IMR-90 (cell line): ENCODE results near the gene GNAT2. TPM values are rescaled to one million over a fixed set of nuclear protein-coding genes. Genes with fewer than 3 reads are reported as not detected.

Experiments
- ATAC-seq: fragments of 200-7000 bp; cut with Tn5 transposase; 2 replicates; pipeline ENCODE4 v1.9.1; 2020; ENCODE audit warnings: low read depth, mild to moderate bottlenecking, moderate library complexity
- BruUV-seq: library from RNA; stranded (reverse); fragments of 400-500 nt; replicated peaks from 2 replicates; lab custom pipeline; 2021; lab: Mats Ljungman, UMichigan
- CTCF ChIA-PET: fragments of 300-600 bp; formaldehyde crosslinking; extraction: SDS; loops from one replicate; lab custom pipeline; 2021; ENCODE audit warnings: antibody characterized with exemption; lab: Yijun Ruan, JAX
- POLR2A ChIA-PET: fragments of 300-600 bp; sonication (Branson Sonifier 250); formaldehyde crosslinking; loops from one replicate; lab custom pipeline; 2022; ENCODE audit warnings: antibody characterized with exemption; ENCODE audit not compliant: unreplicated experiment; lab: Charles Lee
- DNase-seq: peaks from one replicate; pipeline ENCODE4 v3.0.0; 2013
- H2AFZ ChIP-seq: replicated peaks from 2 replicates; pipeline ENCODE3; 2013; ENCODE audit warnings: low read length, mild to moderate bottlenecking; ENCODE audit not compliant: poor library complexity
- H2AK5ac ChIP-seq: 2 replicates; pipeline ENCODE4 v1.6.1; 2013; ENCODE audit warnings: low read depth, low read length, inconsistent platforms
- H2AK9ac ChIP-seq: replicated peaks from 2 replicates; pipeline ENCODE3; 2013; ENCODE audit warnings: mild to moderate bottlenecking, low read depth, low read length, moderate library complexity; ENCODE audit not compliant: poor library complexity
- H2BK120ac ChIP-seq: 2 replicates; pipeline ENCODE4 v1.6.1; 2013; ENCODE audit warnings: low read depth, low read length, inconsistent platforms
- H2BK15ac ChIP-seq: 3 replicates; pipeline ENCODE4 v1.6.1; 2013; ENCODE audit warnings: low read depth, low read length, inconsistent platforms
- H2BK20ac ChIP-seq: 2 replicates; pipeline ENCODE4 v1.6.1; 2013; ENCODE audit warnings: low read depth, mild to moderate bottlenecking, inconsistent platforms, low read length, moderate library complexity
- H2BK5ac ChIP-seq: 2 replicates; pipeline ENCODE4 v1.6.1; 2013; ENCODE audit warnings: mild to moderate bottlenecking, low read depth, low read length, inconsistent platforms; ENCODE audit not compliant: poor library complexity, severe bottlenecking
- H3K14ac ChIP-seq: replicated peaks from 2 replicates; pipeline ENCODE4 v1.6.1; 2013; ENCODE audit warnings: low read depth, low read length, inconsistent platforms
- H3K18ac ChIP-seq: 2 replicates; pipeline ENCODE4 v1.6.1; 2013; ENCODE audit warnings: low read depth, low read length, control low read depth
- H3K23ac ChIP-seq: 2 replicates; pipeline ENCODE4 v1.6.1; 2013; ENCODE audit warnings: low read depth, low read length, inconsistent platforms
- H3K27ac ChIP-seq: 2 replicates; pipeline ENCODE4 v1.5.1; 2013; ENCODE audit warnings: mild to moderate bottlenecking, control low read depth, low read length; ENCODE audit not compliant: insufficient read depth
- H3K27me3 ChIP-seq: 2 replicates; pipeline ENCODE4 v1.6.1; 2013; ENCODE audit warnings: low read length; ENCODE audit not compliant: control insufficient read depth, insufficient read depth
- H3K36me3 ChIP-seq: 2 replicates; pipeline ENCODE4 v1.6.1; 2013; ENCODE audit warnings: low read length, mixed read lengths; ENCODE audit not compliant: control insufficient read depth, insufficient read depth
- H3K4ac ChIP-seq: 2 replicates; pipeline ENCODE4 v1.6.1; 2013; ENCODE audit warnings: low read depth, low read length, inconsistent platforms
- H3K4me1 ChIP-seq: 2 replicates; pipeline ENCODE4 v1.6.1; 2013; ENCODE audit warnings: low read length, mixed read lengths; ENCODE audit not compliant: control insufficient read depth, insufficient read depth
- H3K4me2 ChIP-seq: 2 replicates; pipeline ENCODE4 v1.6.1; 2013; ENCODE audit warnings: low read depth, mild to moderate bottlenecking, control low read depth, low read length, moderate library complexity
- H3K4me3 ChIP-seq: 2 replicates; pipeline ENCODE4 v1.5.1; 2013; ENCODE audit warnings: low read depth, mild to moderate bottlenecking, control low read depth, low read length, moderate library complexity; ENCODE audit not compliant: insufficient read depth
- H3K56ac ChIP-seq: 2 replicates; pipeline ENCODE4 v1.6.1; 2013; ENCODE audit warnings: low read length, inconsistent platforms; ENCODE audit not compliant: insufficient read depth; ENCODE audit errors: extremely low read depth
- H3K79me1 ChIP-seq, 2 experiments: 2 replicates each; pipeline ENCODE4 v1.6.1; 2013; ENCODE audit warnings: low read length in 2 of 2, inconsistent platforms in 1 of 2, low read depth in 1 of 2
- H3K9ac ChIP-seq: 2 replicates; pipeline ENCODE4 v1.6.1; 2013; ENCODE audit warnings: low read depth, low read length, control low read depth
- H3K9me1 ChIP-seq: 2 replicates; pipeline ENCODE4 v1.6.1; 2013; ENCODE audit warnings: low read length, inconsistent platforms; ENCODE audit not compliant: insufficient read depth
- H3K9me3 ChIP-seq: 2 replicates; pipeline ENCODE4 v1.6.1; 2013; ENCODE audit warnings: low read length; ENCODE audit not compliant: control insufficient read depth, insufficient read depth
- H4K20me1 ChIP-seq: 2 replicates; pipeline ENCODE4 v1.6.1; 2013; ENCODE audit warnings: low read length, inconsistent platforms; ENCODE audit not compliant: insufficient read depth
- H4K5ac ChIP-seq: 2 replicates; pipeline ENCODE4 v1.6.1; 2013; ENCODE audit warnings: mild to moderate bottlenecking, low read depth, low read length, control low read depth
- H4K8ac ChIP-seq, 2 experiments: 2 replicates each; pipeline ENCODE4 v1.6.1; 2013; ENCODE audit warnings: low read depth in 2 of 2, low read length in 2 of 2, control low read depth in 1 of 2, inconsistent platforms in 1 of 2
- H4K91ac ChIP-seq: 2 replicates; pipeline ENCODE4 v1.6.1; 2013; ENCODE audit warnings: low read depth, low read length, inconsistent platforms; ENCODE audit not compliant: insufficient read depth
- CEBPB ChIP-seq: IDR thresholded peaks from 2 replicates; pipeline ENCODE4 v1.6.1; 2012; ENCODE audit warnings: low read depth, low read length, improper control_type of control experiment
- CHD1 ChIP-seq: IDR thresholded peaks from 2 replicates; pipeline ENCODE4 v1.6.1; 2012; ENCODE audit warnings: low read depth, low read length, improper control_type of control experiment
- FOS ChIP-seq: fragments of 150-350 bp; IDR thresholded peaks from 2 replicates; pipeline ENCODE4 v1.6.1; 2016; ENCODE audit warnings: low read depth, low read length
- MAFK ChIP-seq: IDR thresholded peaks from 2 replicates; pipeline ENCODE4 v1.6.1; 2012; ENCODE audit warnings: low read depth, low read length, improper control_type of control experiment
- MAZ ChIP-seq: IDR thresholded peaks from 2 replicates; pipeline ENCODE4 v1.6.1; 2012; ENCODE audit warnings: low read depth, mild to moderate bottlenecking, low read length, improper control_type of control experiment, moderate library complexity, borderline replicate concordance
- NFE2L2 ChIP-seq: fragments of 150-350 bp; IDR thresholded peaks from 2 replicates; pipeline ENCODE4 v1.6.1; 2016; ENCODE audit warnings: low read depth, mild to moderate bottlenecking, low read length
- RAD21 ChIP-seq: IDR thresholded peaks from 2 replicates; pipeline ENCODE4 v1.6.1; 2012; ENCODE audit warnings: low read length, improper control_type of control experiment
- USF2 ChIP-seq: fragments of 150-350 bp; IDR thresholded peaks from 2 replicates; pipeline ENCODE4 v1.6.1; 2017; ENCODE audit warnings: mild to moderate bottlenecking, antibody characterized with exemption, low read length, low read depth
- WGBS, 2 experiments: methylation state at CpG; one replicate each; pipeline versions ENCODE4 v1.1.5 to v1.1.7; 2013; ENCODE audit warnings: missing lambda C conversion rate in 2 of 2; ENCODE audit not compliant: insufficient read length in 1 of 2; ENCODE audit errors: extremely low coverage in 2 of 2; 5-methylcytosine and 5-hydroxymethylcytosine counted together
- dilution Hi-C: fragments of 300-500 bp; cut with HindIII; formaldehyde crosslinking; loops from one replicate; pipeline ENCODE4 v1.14.3; 2018; ENCODE audit warnings: low sequenced_read_pairs; ENCODE audit not compliant: unreplicated experiment
- in situ Hi-C: fragments of 300-500 bp; cut with MboI; formaldehyde crosslinking; loops from 3 replicates; pipeline ENCODE4 v1.14.3; 2019; ENCODE audit warnings: low sequenced_read_pairs, inconsistent platforms, mixed read lengths
- intact Hi-C: fragments of 100-400 bp; cut with micrococcal nuclease; formaldehyde crosslinking; loops from 2 replicates; pipeline ENCODE4 v1.10.0; 2022
- polyA plus RNA-seq, 3 experiments: library from polyadenylated mRNA; depleted of rRNA; stranded (reverse); fragments of >200 nt; gene quantifications; 2 replicates each; pipeline ENCODE4 v1.2.3, GENCODE V29; 2012; ENCODE audit warnings: low replicate concordance in 1 of 3
- total RNA-seq: library from RNA; depleted of rRNA; stranded (reverse); fragments of >200 nt; gene quantifications from 2 replicates; pipeline ENCODE4 v1.2.3, GENCODE V29; 2012

Gene GNAT2
- total and polyA plus RNA-seq, 2 of the 4 experiments (the other 2 are of a cell fraction), result 0.17 to 0.36 TPM

- no peak overlapping the region for H2AK9ac ChIP-seq
- no peaks in the 10 kb centered on the region for H3K9me3 ChIP-seq
- H3K56ac ChIP-seq, result no peak overlapping the region
- H3K4me3 ChIP-seq, result no peak overlapping the region
- WGBS, 2 experiments, result no CpG with 5 or more reads among the region's 1 CpG
- in situ Hi-C loops (no loop called here), intact Hi-C loops (no loop called here), dilution Hi-C loops (no loop called here)
- no peak overlapping the region for H3K23ac ChIP-seq
- CTCF ChIA-PET, result interaction anchor here (0.6 kb wide), 1 partner anchor 567 kb away, joined by 5 read pairs; no protein-coding TSS in a partner anchor
- no peak for ATAC-seq
- no TSS peak for BruUV-seq
- peaks cover 4% of the 10 kb centered on the region for H3K36me3 ChIP-seq
- H2BK120ac ChIP-seq, result no peak overlapping the region
- H2AFZ ChIP-seq, result no peak overlapping the region
- H2BK5ac ChIP-seq, result no peak overlapping the region
- H3K9ac ChIP-seq, result no peak overlapping the region
- no peaks in the 10 kb centered on the region for H4K20me1 ChIP-seq
- H3K4me2 ChIP-seq, result no peak overlapping the region
- H3K79me1 ChIP-seq, result peaks cover 13 to 28% of the 10 kb centered on the region in 2 experiments
- H3K9me1 ChIP-seq, result peaks cover 10% of the 10 kb centered on the region
- no peak overlapping the region for H3K18ac ChIP-seq
- no peak overlapping the region for H2AK5ac ChIP-seq
- no peak for TF ChIP-seq RAD21
- no peak for TF ChIP-seq CHD1
- TF ChIP-seq CEBPB, result no peak
- TF ChIP-seq NFE2L2, result no peak
- no peak for TF ChIP-seq FOS
- TF ChIP-seq USF2, result no peak
- no peak for TF ChIP-seq MAFK
- no peak for TF ChIP-seq MAZ
- H3K27ac ChIP-seq, result no peak overlapping the region
- H3K27me3 ChIP-seq, result no peaks in the 10 kb centered on the region
- no peak overlapping the region for H3K14ac ChIP-seq
- H3K4ac ChIP-seq, result no peak overlapping the region
- no peak for DNase-seq
- H2BK15ac ChIP-seq, result no peak overlapping the region
- POLR2A ChIA-PET, result no interaction called here
- H2BK20ac ChIP-seq, result no peak overlapping the region
- H4K5ac ChIP-seq, result no peak overlapping the region
- no peak overlapping the region for H4K8ac ChIP-seq
- H4K91ac ChIP-seq, result no peak overlapping the region
- peaks cover 1% of the 10 kb centered on the region; the same call in 1 of the 2 replicates for H3K4me1 ChIP-seq
Measured at GRCh38 chr1:109605381-109605780, 14.0 kb downstream of the GNAT2 start.
